Upper lobe of left lung (tissue), 6 donors: Measurements from ENCODE around the gene MRPL38. TPM values are rescaled to one million over a fixed set of nuclear protein-coding genes. Genes with fewer than 3 reads are reported as not detected.

ENCODE experiments used
- ATAC-seq, 2 donors: fragments of 200-7000 bp; cut with Tn5 transposase; one replicate each; pipeline ENCODE4 v1.9.1; 2022; ENCODE audit warnings: mild to moderate bottlenecking in 2 of 2, moderate library complexity in 2 of 2; ENCODE audit not compliant: low FRiP score in 2 of 2
- DNase-seq, 2 donors: peaks; one replicate each; pipeline ENCODE4 v3.0.0-alpha.2; 2019 to 2020
- H3K27ac ChIP-seq, 4 donors: fragments of 200-600 bp; sonication (generic); one replicate each; pipeline ENCODE4 v1.5.1; 2016 to 2019
- H3K27me3 ChIP-seq, 4 donors: fragments of 200-600 bp; sonication (generic); one replicate each; pipeline ENCODE4 v1.5.1; 2017 to 2019
- H3K36me3 ChIP-seq, 4 donors: fragments of 200-600 bp; sonication (generic); one replicate each; pipeline ENCODE4 v1.5.1; 2016 to 2019
- H3K4me1 ChIP-seq, 4 donors: fragments of 200-600 bp; sonication (generic); one replicate each; pipeline ENCODE4 v1.5.1; 2018 to 2019
- H3K4me3 ChIP-seq, 4 donors: fragments of 200-600 bp; sonication (generic); one replicate each; pipeline ENCODE4 v1.5.1; 2017 to 2019; ENCODE audit warnings: mild to moderate bottlenecking in 2 of 4, moderate library complexity in 1 of 4
- H3K9me3 ChIP-seq, 4 donors: fragments of 200-600 bp; sonication (generic); one replicate each; pipeline ENCODE4 v1.5.1; 2018 to 2019
- CTCF ChIP-seq, 6 experiments: fragments of 450-650 bp in 4 of 6; fragments of 200-600 bp in 2 of 6; sonication (generic) in 2 of 6; IDR thresholded peaks; one replicate each; pipeline ENCODE4 v1.5.1; 2016 to 2019; ENCODE audit warnings: antibody characterized with exemption in 6 of 6
- EP300 ChIP-seq, 4 donors: sonication (generic); formaldehyde crosslinking; IDR thresholded peaks; one replicate each; pipeline ENCODE4 v1.5.1; 2017; ENCODE audit warnings: antibody characterized with exemption in 4 of 4, control low read depth in 2 of 4
- POLR2A ChIP-seq, 4 donors: fragments of 450-650 bp; IDR thresholded peaks; one replicate each; pipeline ENCODE4 v1.5.1; 2016 to 2017; ENCODE audit warnings: antibody characterized with exemption in 4 of 4, mild to moderate bottlenecking in 2 of 4
- POLR2AphosphoS5 ChIP-seq, 2 donors: sonication (generic); formaldehyde crosslinking; IDR thresholded peaks; one replicate each; pipeline ENCODE4 v1.5.1; 2017; ENCODE audit warnings: antibody characterized with exemption in 2 of 2
- WGBS, 2 donors: methylation state at CpG; one replicate each; pipeline ENCODE4 v1.1.5; 2017 to 2018; 5-methylcytosine and 5-hydroxymethylcytosine counted together
- total RNA-seq, 6 donors: library from RNA; depleted of rRNA in 4 of 6; stranded (reverse); fragments of >200 nt in 4 of 6; gene quantifications; one replicate each; pipeline versions ENCODE4 v1.1.0 to v1.2.1, GENCODE V29; 2016 to 2021
- donor health status: DM: no; HTN: no; CAD: no; lungs with moderate emphysema.
- donor health status: DM: no; HTN: yes; CAD: no; lungs with severe emphysema.

The MRPL38 gene
- total RNA-seq, 6 donors from 2014 or later, result 35.4 to 115 (median 77.0) TPM

GRCh38 chr17:75920045-75920560 is 15.4 kb upstream of the MRPL38 start:
- peaks cover 0 to 5% (median 0%) of the 10 kb centered on the region in 4 donors for H3K4me1 ChIP-seq
- no peak overlapping the region for H3K4me3 ChIP-seq
- ATAC-seq, result no peak
- 60 to 90% methylated on average over 2 to 11 of the region's 11 CpGs for WGBS, 2 donors
- peaks cover 0 to 9% (median 4%) of the 10 kb centered on the region in 4 donors for H3K36me3 ChIP-seq
- no peaks in the 10 kb centered on the region for H3K27me3 ChIP-seq
- H3K9me3 ChIP-seq, result no peaks in the 10 kb centered on the region
- no peak overlapping the region for H3K27ac ChIP-seq
- no peak for DNase-seq
- no peak for TF ChIP-seq EP300 (IDR thresholded peaks at IDR 0.05)
- TF ChIP-seq CTCF (IDR thresholded peaks at IDR 0.05), result no peak
- TF ChIP-seq POLR2AphosphoS5 (IDR thresholded peaks at IDR 0.05), result no peak
- no peak for TF ChIP-seq POLR2A (IDR thresholded peaks at IDR 0.05)

- Histone ChIP-seq H3K4me1 (peaks cover 0 to 5% (median 0%) of the 10 kb centered on the region in 4 donors), H3K27me3 (no peaks in the 10 kb centered on the region), H3K4me3 (no peak overlapping the region), H3K9me3 (no peaks in the 10 kb centered on the region), H3K36me3 (peaks cover 0 to 11% (median 4%) of the 10 kb centered on the region in 4 donors), H3K27ac (no peak overlapping the region)
- 89 to 91% methylated on average over 1 to 16 of the region's 22 CpGs for WGBS, 2 donors
- ATAC-seq (no peak), DNase-seq (no peak)
- TF ChIP-seq EP300 (IDR thresholded peaks at IDR 0.05) (no peak), POLR2A (IDR thresholded peaks at IDR 0.05) (no peak), POLR2AphosphoS5 (IDR thresholded peaks at IDR 0.05) (no peak), CTCF (IDR thresholded peaks at IDR 0.05) (no peak)
Observed at GRCh38 chr17:75919611-75920010, 14.9 kb upstream of the MRPL38 start.

- Histone ChIP-seq H3K36me3 (peaks cover 0 to 21% (median 9%) of the 10 kb centered on the region in 4 donors), H3K4me3 (no peak overlapping the region), H3K9me3 (no peaks in the 10 kb centered on the region), H3K4me1 (no peaks in the 10 kb centered on the region), H3K27me3 (no peaks in the 10 kb centered on the region), H3K27ac (no peak overlapping the region)
- 95 to 96% methylated on average over 18 to 31 of the region's 31 CpGs for WGBS, 2 donors
- ATAC-seq, result no peak
- TF ChIP-seq POLR2AphosphoS5 (IDR thresholded peaks at IDR 0.05) (no peak), CTCF (IDR thresholded peaks at IDR 0.05) (no peak), EP300 (IDR thresholded peaks at IDR 0.05) (no peak), POLR2A (IDR thresholded peaks at IDR 0.05) (no peak)
- DNase-seq, result no peak
Observed at GRCh38 chr17:75917917-75918445, 13.3 kb upstream of the MRPL38 start.

GRCh38 chr17:75917141-75917916 is 12.6 kb upstream of the MRPL38 start:
- Histone ChIP-seq H3K9me3 (no peaks in the 10 kb centered on the region), H3K4me1 (no peaks in the 10 kb centered on the region), H3K27me3 (no peaks in the 10 kb centered on the region), H3K4me3 (no peak overlapping the region), H3K36me3 (peaks cover 0 to 21% (median 9%) of the 10 kb centered on the region in 4 donors), H3K27ac (no peak overlapping the region)
- no peak for TF ChIP-seq CTCF (IDR thresholded peaks at IDR 0.05)
- no peak for TF ChIP-seq POLR2A (IDR thresholded peaks at IDR 0.05)
- TF ChIP-seq POLR2AphosphoS5 (IDR thresholded peaks at IDR 0.05), result no peak
- no peak for TF ChIP-seq EP300 (IDR thresholded peaks at IDR 0.05)
- 89% methylated on average over 22 of the region's 23 CpGs for WGBS, 2 donors
- DNase-seq (no peak), ATAC-seq (no peak)
